Stimulated activated CD4-positive, alpha-beta T cell treated with anti-CD3 and anti-CD28 coated beads, Interleukin-15, amount 100 ng/mL, for 1 hour (primary cell): ENCODE measurements around the gene NXF1.
"Not testable (repeated sequence)": the region's sequence is repeated elsewhere in the genome, so short reads cannot be mapped to it uniquely, and the experiment has no call there.

ENCODE experiments used
- DNase-seq, 2 donors: peaks; one replicate each; pipeline ENCODE4 v3.0.0-alpha.2; 2020; ENCODE audit warnings: low read depth in 1 of 2, low spot score in 1 of 2

Gene NXF1

GRCh38 chr11:62832336-62833234 is 27.3 kb upstream of the NXF1 start, which contains the start of gene TEX54:
TSS of gene TEX54 (minus strand) at chr11:62832841.
- peak in 1 of 2 donors; percentile 27 for DNase-seq

- peak; percentile 99 for DNase-seq
Observed at GRCh38 chr11:62831520-62832335, 26.5 kb upstream of the NXF1 start, which contains the start of gene STX5. TSS of gene STX5 (minus strand) at chr11:62832051. CDS start at chr11:62831243, 808 bp downstream.

DNA sequence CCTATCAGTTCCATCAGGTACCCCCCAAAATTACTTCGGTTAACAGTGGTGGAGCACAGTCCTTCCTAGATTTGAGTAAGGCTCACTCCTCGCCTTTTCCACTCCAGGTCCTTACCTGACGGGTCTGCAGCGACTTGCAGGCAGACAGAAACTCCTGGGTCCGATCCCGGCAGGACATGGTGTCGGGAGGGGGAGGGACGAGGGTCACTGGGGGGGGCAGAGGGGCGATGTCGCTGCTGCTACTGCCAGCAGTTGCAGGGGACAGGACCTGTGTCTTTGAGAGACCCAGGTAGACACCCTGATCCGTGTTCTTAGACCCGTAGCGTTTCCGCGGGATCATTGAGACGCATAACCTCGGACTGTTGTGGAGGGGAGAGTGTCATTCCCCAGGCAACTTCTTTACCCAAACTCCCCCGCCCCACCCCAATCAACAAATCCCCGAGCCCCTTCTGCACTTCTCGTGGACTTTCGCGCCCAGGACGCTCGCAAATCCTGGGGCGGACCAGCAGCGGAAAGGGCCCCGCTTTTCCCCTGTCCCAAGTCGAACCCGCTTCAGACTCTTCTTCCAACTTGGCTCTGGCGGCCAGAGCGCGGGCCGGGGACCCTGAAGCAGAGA is 25.8 kb upstream of the NXF1 start:
- DNase-seq: no peak

GRCh38 chr11:62828130-62828529 is 22.9 kb upstream of the NXF1 start:
- not testable (repeated sequence) for DNase-seq

GRCh38 chr11:62823677-62824076 is 18.4 kb upstream of the NXF1 start:
- DNase-seq: no peak

DNA sequence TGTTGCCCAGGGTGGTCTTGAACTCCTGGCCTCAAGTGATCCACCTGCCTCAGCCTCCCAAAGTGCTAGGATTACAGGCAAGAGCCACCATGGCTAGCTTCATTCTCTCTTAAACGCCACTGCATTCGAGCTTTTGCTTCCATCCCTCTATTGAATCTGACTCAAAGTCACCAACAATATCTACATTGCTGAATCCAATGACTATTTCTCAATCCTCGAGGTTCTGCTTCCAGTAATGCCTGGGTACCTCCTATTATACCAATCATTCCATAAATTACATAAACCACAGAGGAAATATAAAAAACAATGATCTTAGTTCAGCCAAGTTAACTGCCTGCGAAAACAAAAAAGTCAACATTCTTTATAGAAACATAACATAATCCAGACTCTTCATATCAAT is 11.9 kb upstream of the NXF1 start:
- DNase-seq: no peak

- no peak for DNase-seq
Observed at GRCh38 chr11:62816557-62816956, 11.3 kb upstream of the NXF1 start.

DNA sequence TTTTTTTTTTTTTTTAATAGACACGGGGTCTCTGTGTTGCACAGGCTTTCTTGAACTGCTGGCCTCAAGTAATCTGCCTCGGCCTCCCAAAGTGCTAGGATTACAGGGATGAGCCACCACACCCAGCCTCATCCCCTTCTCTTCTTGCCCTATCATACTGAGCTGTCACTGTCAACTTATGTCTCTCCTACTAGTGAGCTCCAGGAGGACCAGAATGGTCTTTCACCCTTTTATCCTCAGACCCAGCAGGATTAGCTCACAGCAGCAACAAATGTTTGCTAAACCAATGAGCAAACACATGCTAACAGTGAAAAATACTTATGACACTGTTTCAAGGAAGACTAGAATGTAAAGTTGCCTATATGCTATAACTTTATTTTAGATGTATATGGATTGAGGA is 6.4 kb upstream of the NXF1 start:
- no peak for DNase-seq

- no peak for DNase-seq
Observed at GRCh38 chr11:62810748-62811147, 5.5 kb upstream of the NXF1 start.

- DNase-seq: no peak
Observed at GRCh38 chr11:62806611-62807121, 1.4 kb upstream of the NXF1 start.

DNA sequence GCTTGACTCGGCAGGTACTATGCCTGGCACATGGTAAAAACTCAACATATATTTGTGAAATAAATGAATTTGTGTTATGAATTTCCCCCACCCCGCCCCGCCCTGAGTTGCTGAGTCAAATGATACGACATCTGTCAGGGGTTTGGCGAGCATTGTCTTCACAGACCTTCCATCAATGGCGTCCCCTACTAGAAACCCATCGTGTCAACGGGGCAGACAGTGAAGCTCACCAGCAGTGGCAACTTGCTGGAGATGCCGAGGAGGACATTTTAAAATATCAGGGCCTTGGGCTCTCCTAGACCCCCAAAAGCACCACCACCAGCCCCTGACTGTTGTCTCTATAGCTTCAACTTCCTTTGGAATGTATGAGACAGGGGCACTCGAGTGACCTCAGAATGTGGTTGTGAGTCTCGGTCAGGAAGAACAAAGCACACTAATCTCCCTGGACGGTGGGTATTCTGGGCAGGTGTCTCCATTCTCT is 761 bp upstream of the NXF1 start:
- no peak for DNase-seq

DNA sequence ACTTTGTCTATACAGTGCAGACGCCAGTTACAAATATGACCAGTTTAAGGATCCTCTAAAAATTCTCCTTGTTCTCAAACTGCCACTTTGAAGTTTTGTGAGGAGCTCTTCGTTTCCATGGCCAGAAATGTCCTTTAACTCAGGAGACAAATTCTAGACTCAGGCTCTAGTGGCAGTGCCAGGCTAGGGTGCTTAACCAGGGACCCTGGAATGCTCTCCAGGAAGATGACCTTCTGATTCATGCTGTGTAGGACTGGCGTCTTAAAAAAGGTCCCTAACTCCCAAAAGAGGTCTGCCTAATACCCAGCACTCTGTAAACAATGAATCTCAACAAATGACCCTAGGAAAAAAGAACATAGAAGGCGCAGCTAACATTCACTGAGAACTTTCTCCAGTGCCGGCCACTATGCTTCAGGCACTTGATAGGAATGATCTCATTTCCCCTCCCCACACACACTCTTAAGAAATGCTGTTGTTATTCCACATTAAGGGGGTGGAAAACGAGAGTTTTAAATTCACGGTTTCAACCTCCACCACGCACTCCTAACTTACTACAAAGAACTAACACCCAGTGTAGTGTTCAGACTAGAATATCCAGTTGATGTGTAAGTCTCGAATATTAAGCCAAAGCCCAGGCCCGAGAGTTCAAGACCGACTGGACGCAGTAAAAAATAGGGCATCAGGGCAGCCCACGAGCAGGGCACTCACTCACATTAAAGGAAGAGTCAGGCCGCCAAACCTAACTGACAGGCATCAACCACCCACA is 747 bp downstream of the NXF1 start:
- DNase-seq: no peak

DNA sequence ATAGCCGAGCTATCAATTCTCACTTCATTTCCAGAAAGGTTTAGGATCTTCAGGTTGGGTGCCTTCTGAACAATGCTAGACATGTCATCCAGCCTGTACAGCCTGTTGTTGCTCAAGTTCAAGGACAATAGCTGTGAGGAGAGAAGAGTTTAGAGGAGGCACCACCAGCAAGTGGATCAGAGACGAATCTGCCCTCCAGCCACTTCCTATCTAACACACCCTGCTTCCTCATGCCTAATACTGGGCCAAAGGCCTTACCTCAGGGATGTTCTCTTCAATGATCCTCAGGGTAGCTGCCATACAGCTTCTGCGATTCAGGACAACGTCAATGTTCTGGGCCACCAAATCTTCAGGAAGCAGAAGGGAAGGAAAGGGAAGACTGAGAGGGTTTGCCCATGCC is 4.2 kb downstream of the NXF1 start:
- DNase-seq: no peak

- no peak for DNase-seq
Observed at GRCh38 chr11:62799486-62799885, 5.8 kb downstream of the NXF1 start.

DNA sequence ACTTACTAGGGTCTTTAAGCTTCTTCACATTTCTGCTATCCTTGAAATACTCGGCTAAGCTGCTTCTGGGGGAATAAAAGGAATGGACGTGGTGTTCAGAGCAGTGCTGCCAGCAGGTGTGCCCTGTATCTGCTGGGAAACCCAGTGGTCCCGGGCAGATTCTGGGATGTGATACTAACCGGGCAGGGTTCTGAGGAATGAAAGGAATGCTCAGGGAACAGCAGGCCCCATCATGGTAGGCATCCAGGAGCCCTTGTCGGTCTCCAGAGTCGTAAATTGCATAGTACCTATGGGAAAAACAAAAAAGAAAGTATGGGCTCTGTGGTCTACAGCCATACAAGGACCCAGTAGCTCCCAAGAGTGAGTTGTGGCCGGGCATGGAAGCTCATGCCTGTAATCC is 9.0 kb downstream of the NXF1 start:
- DNase-seq: no peak

DNA sequence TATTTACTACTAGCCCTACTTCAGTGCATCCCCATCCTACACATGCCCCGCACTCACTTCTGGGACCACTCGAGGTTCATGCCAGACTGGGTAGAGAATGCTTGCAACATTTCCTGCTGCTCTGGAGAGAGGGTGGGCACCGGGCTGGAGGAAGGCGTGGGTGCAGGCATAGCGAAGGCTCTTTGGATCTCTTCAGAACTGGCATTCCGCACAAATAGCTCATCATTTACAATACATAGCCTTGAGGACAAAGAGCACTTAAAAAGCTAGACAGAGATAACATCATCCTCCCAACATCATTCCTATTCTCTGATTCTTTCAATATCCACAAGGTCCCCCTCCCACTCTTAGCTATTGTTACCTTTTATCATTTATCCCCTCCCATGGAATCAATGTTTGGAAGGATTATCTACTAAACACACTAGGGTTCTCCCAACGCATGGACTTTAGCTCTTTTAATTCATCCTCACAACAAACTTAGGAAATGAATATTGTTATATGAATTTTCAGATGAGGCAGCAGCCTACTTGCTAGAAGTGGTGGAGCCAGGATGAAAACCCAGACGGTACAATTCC is 11.0 kb downstream of the NXF1 start:
- DNase-seq: no peak

GRCh38 chr11:62792202-62792575 is 13.1 kb downstream of the NXF1 start:
- DNase-seq: no peak

DNA sequence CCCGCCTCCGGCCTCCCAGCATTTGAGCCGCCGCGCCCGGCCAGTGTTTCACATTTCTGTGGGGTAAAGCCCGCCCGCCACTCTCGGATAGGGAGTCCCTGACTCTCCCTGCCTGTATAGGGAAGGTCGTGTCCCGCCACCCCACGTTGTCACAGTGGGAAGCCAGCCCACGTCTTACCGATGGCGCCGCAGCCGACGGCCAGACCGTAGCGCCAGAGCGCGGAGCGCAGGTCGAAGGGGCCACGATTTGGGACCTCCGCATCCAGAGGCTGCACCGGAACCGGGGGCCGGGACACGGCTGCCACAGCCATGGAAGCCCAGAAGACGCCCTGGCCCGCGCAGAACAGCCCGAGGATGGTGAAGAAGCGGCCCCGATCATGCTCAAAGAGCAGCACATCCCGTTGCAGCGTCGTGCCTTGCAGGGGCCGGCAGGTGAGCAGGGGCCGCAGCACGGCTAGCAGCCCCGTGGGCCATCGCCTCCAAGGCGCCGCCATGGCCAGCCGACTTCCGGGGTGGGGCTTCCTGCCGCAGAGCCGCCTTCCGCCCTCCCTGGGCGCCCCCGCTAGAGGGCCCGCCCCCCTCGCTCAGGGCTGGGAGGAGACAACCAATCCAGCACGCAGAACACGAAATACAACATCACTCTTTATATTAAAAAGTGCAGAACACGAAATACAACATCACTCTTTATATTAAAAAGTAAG is 13.6 kb downstream of the NXF1 start, which contains the start of gene TMEM223:
TMEM223 (minus strand) TSS at position 506 of the 701 bp plus-strand sequence; CDS start at position 494, 12 bp downstream.
- peak; percentile 80 to 89 for DNase-seq

GRCh38 chr11:62789576-62789975 is 15.7 kb downstream of the NXF1 start:
- no peak for DNase-seq
